Heart left ventricle (tissue), 16 donors: ENCODE data around the gene RPS5. TPM values are rescaled to one million over a fixed set of nuclear protein-coding genes. Genes with fewer than 3 reads are reported as not detected.
A peak's percentile ranks its signal among the peaks of the same experiment; 100 is the strongest.

Experiments used
- ATAC-seq, 4 donors: fragments of 200-7000 bp; cut with Tn5 transposase; one replicate each; pipeline ENCODE4 v1.9.1; 2020 to 2022; ENCODE audit warnings: moderate library complexity in 4 of 4, mild to moderate bottlenecking in 3 of 4, moderate number of reproducible peaks in 1 of 4
- DNase-seq, 5 donors: peaks; one replicate each; pipeline ENCODE4 v3.0.0-alpha.2; 2020
- H3K27ac ChIP-seq, 12 donors: fragments of 200-600 bp; sonication (generic) in 4 of 12; one replicate each; pipeline versions ENCODE4 v1.5.0 to v1.8.0; 2016 to 2022; ENCODE audit warnings: mild to moderate bottlenecking in 2 of 12
- H3K27me3 ChIP-seq, 9 donors: fragments of 200-600 bp; sonication (generic) in 2 of 9; one replicate each; pipeline versions ENCODE4 v1.5.1 to v1.8.0; 2016 to 2022; ENCODE audit warnings: mild to moderate bottlenecking in 3 of 9
- H3K36me3 ChIP-seq, 9 donors: fragments of 200-600 bp; sonication (generic) in 2 of 9; one replicate each; pipeline versions ENCODE4 v1.5.0 to v1.8.0; 2018 to 2022; ENCODE audit warnings: mild to moderate bottlenecking in 2 of 9
- H3K4me1 ChIP-seq, 12 donors: fragments of 200-600 bp; sonication (generic) in 4 of 12; one replicate each; pipeline versions ENCODE4 v1.5.0 to v1.8.0; 2016 to 2022; ENCODE audit warnings: mild to moderate bottlenecking in 3 of 12
- H3K4me3 ChIP-seq, 12 donors: fragments of 200-600 bp; sonication (generic) in 4 of 12; one replicate each; pipeline versions ENCODE4 v1.5.0 to v1.8.0; 2017 to 2022; ENCODE audit warnings: mild to moderate bottlenecking in 9 of 12, moderate library complexity in 4 of 12
- H3K9me3 ChIP-seq, 12 donors: fragments of 200-600 bp; sonication (generic) in 4 of 12; one replicate each; pipeline versions ENCODE4 v1.5.0 to v1.8.0; 2016 to 2022; ENCODE audit warnings: mild to moderate bottlenecking in 1 of 12
- POLR2A ChIP-seq, 2 donors: fragments of 450-650 bp; IDR thresholded peaks; one replicate each; pipeline ENCODE4 v1.6.1; 2017; ENCODE audit warnings: antibody characterized with exemption in 2 of 2, mild to moderate bottlenecking in 2 of 2, moderate library complexity in 2 of 2
- whole genome bisulfite sequencing, 4 donors: extraction: QIAGEN DNeasy Blood & Tissue Kit in 2 of 4; methylation state at CpG; one replicate each; pipeline versions ENCODE4 v1.1.5 to v1.1.7; 2013 to 2018; 5-methylcytosine and 5-hydroxymethylcytosine counted together
- intact Hi-C, 10 donors: fragments of 100-400 bp; cut with DNase I; formaldehyde crosslinking; loops; one replicate each; pipeline versions ENCODE4 v1.11.1 to v1.14.2; 2022
- polyA plus RNA-seq, 2 donors: library from polyadenylated mRNA; stranded (reverse); fragments of 200-250 nt; gene quantifications; one replicate each; pipeline ENCODE4 v1.2.3, GENCODE V29; 2013
- total RNA-seq, 9 donors: library from RNA; depleted of rRNA in 2 of 9; stranded (reverse); fragments of >200 nt in 2 of 9; fragmentation: NEBNext Ultra II Directional in 3 of 9; extraction: Animal tissue kit (Norgen Biotek cat#: 25700) in 3 of 9; gene quantifications; one replicate each; pipeline versions ENCODE4 v1.1.0 to v1.2.4, GENCODE V29; 2016 to 2023
- TF ChIP-seq, protein P1 (sequence below), 12 donors: fragments of 200-600 bp; sonication (generic) in 4 of 12; IDR thresholded peaks; one replicate each; pipeline versions ENCODE4 v1.5.0 to v1.8.0; 2018 to 2022; ENCODE audit warnings: antibody characterized with exemption in 12 of 12, mild to moderate bottlenecking in 5 of 12
- donor health status: ischemic (EF 13 %, LVEDD 7.1; RV severe dilation, severe dysfunction).
- donor health status: healthy with polysubstance abuse.
- donor health status: DM: no; HTN: yes; CAD: no.
- donor health status: DM: no; HTN: no; CAD: no.
- donor health status: ischemic (EF 25% LVEDD 6.9; RV normal size, moderate dysfunction).
- donor health status: ischemic (EF 25% LVEDD 5.7; RV mildly dilated, moderate dysfunction).
- donor health status: healthy.
- donor health status: DM: yes; HTN: yes; CAD: no.
- donor health status: ischemic (EF 35%, LVEDD 5.7; RV mildly dilated, moderate dysfunction).
- donor health status: nonischemic (EF 11% LVEDD 7.7; RV severe dilation, severe dysfunction).
- donor health status: DM: yes; HTN: yes; CAD: no.
- donor health status: PGD.
- donor health status: ischemic (EF 29% LVEDD 5.4; RV normal size, mild dysfunction).
- donor health status: nonischemic (EF 23%, LVEDD 6.1; RV moderate dilation, normal function).

The RPS5 gene
- total and polyA plus RNA-seq, 11 donors, result 346 to 1,718 (median 485) TPM

DNA sequence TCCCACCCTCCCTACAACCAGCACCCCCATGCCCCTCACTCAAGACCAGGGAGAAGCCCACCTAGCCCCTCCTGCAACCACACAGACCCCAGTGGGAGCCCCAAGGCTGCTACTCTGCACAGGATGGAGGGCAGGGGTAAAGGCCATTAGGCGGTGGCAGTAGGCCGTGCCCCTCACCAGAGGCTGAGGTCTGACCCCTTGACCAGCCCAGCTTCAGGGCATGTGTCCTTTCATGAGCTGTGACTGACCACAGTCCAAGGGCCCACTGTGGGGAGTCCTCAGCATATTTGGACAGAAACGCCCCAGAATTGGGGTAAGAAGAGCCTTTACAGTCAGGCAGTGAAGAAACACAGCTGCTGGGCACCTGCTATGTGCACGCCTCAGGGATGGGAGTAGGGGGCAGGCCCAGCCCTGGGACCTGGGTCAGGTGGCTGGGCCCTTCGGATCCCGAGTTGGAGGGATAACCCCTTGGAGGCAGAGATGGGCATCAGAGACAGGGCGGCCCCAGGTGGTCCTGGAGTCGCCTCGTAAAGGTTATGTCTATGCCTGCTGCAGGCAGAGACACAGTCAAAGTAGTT, 1.7 kb upstream of the RPS5 start:
- peak overlapping the region in 7 of 12 donors; percentile 90 to 98 (median 96) for H3K27ac ChIP-seq
- TF ChIP-seq, protein P1, sequence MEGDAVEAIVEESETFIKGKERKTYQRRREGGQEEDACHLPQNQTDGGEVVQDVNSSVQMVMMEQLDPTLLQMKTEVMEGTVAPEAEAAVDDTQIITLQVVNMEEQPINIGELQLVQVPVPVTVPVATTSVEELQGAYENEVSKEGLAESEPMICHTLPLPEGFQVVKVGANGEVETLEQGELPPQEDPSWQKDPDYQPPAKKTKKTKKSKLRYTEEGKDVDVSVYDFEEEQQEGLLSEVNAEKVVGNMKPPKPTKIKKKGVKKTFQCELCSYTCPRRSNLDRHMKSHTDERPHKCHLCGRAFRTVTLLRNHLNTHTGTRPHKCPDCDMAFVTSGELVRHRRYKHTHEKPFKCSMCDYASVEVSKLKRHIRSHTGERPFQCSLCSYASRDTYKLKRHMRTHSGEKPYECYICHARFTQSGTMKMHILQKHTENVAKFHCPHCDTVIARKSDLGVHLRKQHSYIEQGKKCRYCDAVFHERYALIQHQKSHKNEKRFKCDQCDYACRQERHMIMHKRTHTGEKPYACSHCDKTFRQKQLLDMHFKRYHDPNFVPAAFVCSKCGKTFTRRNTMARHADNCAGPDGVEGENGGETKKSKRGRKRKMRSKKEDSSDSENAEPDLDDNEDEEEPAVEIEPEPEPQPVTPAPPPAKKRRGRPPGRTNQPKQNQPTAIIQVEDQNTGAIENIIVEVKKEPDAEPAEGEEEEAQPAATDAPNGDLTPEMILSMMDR (IDR thresholded peaks at IDR 0.05), result no peak
- no peak for TF ChIP-seq POLR2A (IDR thresholded peaks at IDR 0.05)
- no peaks in the 10 kb centered on the region for H3K9me3 ChIP-seq
- H3K4me1 ChIP-seq, result peaks cover 5 to 44% (median 34%) of the 10 kb centered on the region in 12 donors
- intact Hi-C loops, result no loop called here
- peaks cover 0 to 25% (median 23%) of the 10 kb centered on the region in 9 donors for H3K36me3 ChIP-seq
- DNase-seq, result no peak
- ATAC-seq, result no peak
- H3K27me3 ChIP-seq, result no peaks in the 10 kb centered on the region
- WGBS, 4 donors, result 87 to 93% (median 88%) methylated on average over 8 to 9 of the region's 9 CpGs
- H3K4me3 ChIP-seq, result peak overlapping the region in 8 of 12 donors; percentile 60 to 99 (median 82)

DNA sequence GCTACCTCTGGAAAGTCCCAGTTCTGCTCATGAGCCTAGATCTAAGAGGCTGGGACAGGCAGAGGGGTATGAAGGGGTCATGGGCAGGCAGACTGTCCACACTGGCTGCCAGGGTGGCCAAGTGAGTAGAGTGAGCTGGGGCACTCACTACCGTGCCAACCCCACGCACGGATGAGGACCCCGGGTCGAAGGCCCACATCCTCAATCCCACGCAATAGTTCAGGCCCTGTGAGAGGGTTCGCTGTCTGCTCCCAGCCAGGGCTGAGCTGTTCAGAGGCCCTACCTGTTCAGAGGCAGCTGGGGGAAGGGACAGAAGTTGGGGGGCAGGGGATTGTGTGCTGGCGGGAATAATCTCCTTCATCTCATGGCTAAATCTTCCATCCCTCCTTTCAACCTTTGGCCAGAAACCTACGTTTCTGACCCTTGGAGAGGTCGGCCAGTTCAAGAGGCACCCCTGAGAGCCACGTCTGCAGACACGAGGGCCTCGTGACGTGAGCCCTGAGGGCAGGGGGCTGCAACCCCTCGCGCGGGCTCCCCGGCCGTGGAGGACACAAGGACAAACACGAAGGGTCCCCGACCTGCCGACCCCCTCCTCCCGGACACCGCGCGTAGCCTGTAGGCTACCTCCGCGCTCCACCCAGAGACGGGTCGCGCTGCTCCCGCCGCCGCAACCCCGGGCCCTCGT, 1.0 kb upstream of the RPS5 start:
- Histone ChIP-seq H3K36me3 (peaks cover 0 to 31% (median 29%) of the 10 kb centered on the region in 9 donors), H3K9me3 (no peaks in the 10 kb centered on the region), H3K27me3 (no peaks in the 10 kb centered on the region), H3K4me3 (peak overlapping the region; percentile 60 to 99 (median 77)), H3K27ac (peak overlapping the region; percentile 81 to 99 (median 97)), H3K4me1 (peaks cover 5 to 47% (median 34%) of the 10 kb centered on the region in 12 donors)
- intact Hi-C loops, result loop anchor here in 2 of 10 donors (2.0 kb wide), 2 partner anchors 15 to 59 kb away; partner anchors contain the start of gene ZSCAN22 (in 1 of the 2)
- WGBS, 4 donors, result 4 to 15% (median 12%) methylated on average over 23 to 36 of the region's 36 CpGs
- peak in 3 of 4 donors; percentile 1 to 24 (median 13) for ATAC-seq
- TF ChIP-seq, protein P1 (IDR thresholded peaks at IDR 0.05), result no peak
- no peak for TF ChIP-seq POLR2A (IDR thresholded peaks at IDR 0.05)
- peak in 1 of 5 donors; percentile 53 for DNase-seq

DNA sequence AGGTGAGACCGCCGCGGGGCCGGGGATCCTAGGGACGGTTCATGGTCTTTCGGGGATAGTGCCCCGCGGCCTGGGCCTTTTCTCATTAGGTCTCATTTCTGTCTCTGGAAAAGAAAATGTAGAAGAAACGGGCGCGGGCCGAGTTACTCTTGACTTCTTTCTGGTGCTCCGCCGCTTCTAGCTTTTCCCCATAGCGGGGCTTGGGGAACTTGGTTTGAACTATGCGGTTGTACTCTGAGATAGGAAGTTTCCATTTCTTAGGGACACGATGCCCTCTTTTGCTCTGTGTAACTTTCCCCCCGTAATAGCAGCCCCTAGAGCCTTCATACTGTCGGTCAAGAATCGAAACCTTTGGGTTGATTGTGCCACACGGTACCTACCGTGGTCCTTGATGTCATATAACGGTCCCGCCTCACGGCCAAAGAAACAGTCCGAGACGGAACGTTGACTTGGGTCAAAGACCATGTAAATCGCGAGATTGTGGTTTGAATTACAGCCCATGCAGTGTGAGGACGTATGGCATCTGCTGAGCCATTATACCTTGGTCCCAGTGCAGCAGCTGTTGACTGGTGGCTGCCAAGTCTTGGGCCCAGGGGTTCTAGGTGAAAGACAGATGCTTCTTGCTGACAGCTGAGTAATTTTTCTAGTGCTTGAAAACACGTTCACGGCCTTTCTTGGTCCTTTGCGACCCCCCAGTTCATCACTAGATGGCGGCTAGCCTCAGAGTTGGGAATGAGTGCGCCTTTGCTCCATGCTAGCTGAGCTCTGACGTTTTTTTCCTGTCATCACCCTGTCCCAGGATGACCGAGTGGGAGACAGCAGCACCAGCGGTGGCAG, 487 bp downstream of the RPS5 start:
- intact Hi-C loops, result loop anchor here in 2 of 10 donors (2.0 kb wide), 2 partner anchors 13 to 61 kb away; partner anchors contain the start of gene ZSCAN22 (in 1 of the 2)
- H3K4me1 ChIP-seq, result peaks cover 5 to 39% (median 25%) of the 10 kb centered on the region in 12 donors
- H3K36me3 ChIP-seq, result peaks cover 0 to 46% (median 40%) of the 10 kb centered on the region in 9 donors
- WGBS, 4 donors, result 6 to 9% (median 7%) methylated on average over 32 to 39 of the region's 39 CpGs
- no peak for ATAC-seq
- H3K9me3 ChIP-seq, result no peaks in the 10 kb centered on the region
- TF ChIP-seq POLR2A (IDR thresholded peaks at IDR 0.05), result no peak
- TF ChIP-seq, protein P1 (IDR thresholded peaks at IDR 0.05), result no peak
- peak overlapping the region; percentile 60 to 99 (median 77) for H3K4me3 ChIP-seq
- peak overlapping the region in 11 of 12 donors; percentile 90 to 99 (median 98) for H3K27ac ChIP-seq
- H3K27me3 ChIP-seq, result no peaks in the 10 kb centered on the region
- no peak for DNase-seq
